ENCODE data around the gene RTN4RL1.

Gene RTN4RL1

GRCh38 chr17:1941272-1942065 lies 83.7 kb downstream of the RTN4RL1 start:
- no peaks in the 10 kb centered on the region for H3K4me1 ChIP-seq (ENCODE audit: control insufficient read depth, insufficient read depth, low read length)
- no peak overlapping the region for H3K27ac ChIP-seq (ENCODE audit: extremely low read depth, low read depth, low read length)
- POLR2A ChIA-PET, result no interaction called here
- H3K9me3 ChIP-seq (ENCODE audit: control insufficient read depth, insufficient read depth, low read depth, low read length), result no peaks in the 10 kb centered on the region
- CTCF ChIA-PET, result interaction anchor here (0.6 kb wide), 2 partner anchors 83 to 114 kb away, joined by 3 to 5 read pairs; no protein-coding TSS in a partner anchor
- H3K4me3 ChIP-seq (ENCODE audit: low read depth, low read length), result no peak overlapping the region
- H3K36me3 ChIP-seq (ENCODE audit: control insufficient read depth in 2 of 2, insufficient read depth in 1 of 2, low read length in 2 of 2), result peaks cover 0 to 4% of the 10 kb centered on the region in 2 experiments; a peak in 1 of 3 replicates
- TF ChIP-seq ZNF335 (tag by site-specific recombination; conservative IDR thresholded peaks at IDR 0.05) (0 out of 2 replicates have a peak, but pooled peaks have one; percentile 21), ZIC2 (tag by site-specific recombination; IDR thresholded peaks at IDR 0.05) (peak; percentile 83), ZFHX2 (tag by site-specific recombination; conservative IDR thresholded peaks at IDR 0.05) (peak; percentile 18; the same call in 1 of the 2 replicates), ZNF670 (tag by site-specific recombination; IDR thresholded peaks at IDR 0.05; ENCODE audit: low read depth) (no peak), ZNF747 (tag by site-specific recombination; IDR thresholded peaks at IDR 0.05) (no peak), ZBTB20 (tag by site-specific recombination; IDR thresholded peaks at IDR 0.05) (0 out of 2 replicates have a peak, but pooled peaks have one; percentile 35), PRDM4 (tag by site-specific recombination; IDR thresholded peaks at IDR 0.05) (no peak), GFI1B (tag by site-specific recombination; IDR thresholded peaks at IDR 0.05) (no peak), KLF17 (tag by site-specific recombination; IDR thresholded peaks at IDR 0.05) (no peak), ZNF501 (tag by site-specific recombination; IDR thresholded peaks at IDR 0.05) (no peak), BCL11A (tag by site-specific recombination; IDR thresholded peaks at IDR 0.05; ENCODE audit: low read depth) (no peak), PRDM10 (tag by site-specific recombination; IDR thresholded peaks at IDR 0.05) (no peak), PBX3 (CRISPR knock-in tag; IDR thresholded peaks at IDR 0.05) (no peak), ZNF175 (tag by site-specific recombination; IDR thresholded peaks at IDR 0.05) (no peak), GLIS2 (tag by site-specific recombination; IDR thresholded peaks at IDR 0.05) (peak; percentile 26; the same call in 1 of the 2 replicates), ZSCAN16 (tag by site-specific recombination; IDR thresholded peaks at IDR 0.05) (no peak), ZNF658 (tag by site-specific recombination; IDR thresholded peaks at IDR 0.05) (no peak), TSHZ1 (tag by site-specific recombination; IDR thresholded peaks at IDR 0.05; ENCODE audit: borderline replicate concordance) (no peak), ZNF202 (tag by site-specific recombination; IDR thresholded peaks at IDR 0.05; ENCODE audit: borderline replicate concordance) (no peak), ZNF830 (tag by site-specific recombination; IDR thresholded peaks at IDR 0.05; ENCODE audit: low read depth) (no peak)

Data from HEK293 (cell line).